Measurements from ENCODE around the gene KLRF1. TPM values are rescaled to one million over a fixed set of nuclear protein-coding genes. Genes with fewer than 3 reads are reported as not detected.

The KLRF1 gene, protein sequence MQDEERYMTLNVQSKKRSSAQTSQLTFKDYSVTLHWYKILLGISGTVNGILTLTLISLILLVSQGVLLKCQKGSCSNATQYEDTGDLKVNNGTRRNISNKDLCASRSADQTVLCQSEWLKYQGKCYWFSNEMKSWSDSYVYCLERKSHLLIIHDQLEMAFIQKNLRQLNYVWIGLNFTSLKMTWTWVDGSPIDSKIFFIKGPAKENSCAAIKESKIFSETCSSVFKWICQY
- total RNA-seq (under 1 TPM in 4 of 9 donors, not detected in 5; 0.17 to 0.61 (median 0.41) TPM), polyA plus RNA-seq (under 1 TPM in 1 of 3 donors, not detected in 2; 0.61 TPM)
- long read RNA-seq, donor 1, result 0 reads
- long read RNA-seq, donor 2, partial matches to known transcripts, result 0 of 1 reads
- long read RNA-seq, donor 2, other reads (novel, unspliced or antisense), result 0 of 1 reads
- long read RNA-seq, donor 3, result 0 reads
- long read RNA-seq, donor 4, result 0 reads
- long read RNA-seq, donor 5, result 0 reads
- long read RNA-seq, donor 6, result 0 reads
- long read RNA-seq, donor 7, result 0 reads
- long read RNA-seq, donor 8, result 0 reads
- long read RNA-seq, donor 9, result 0 reads
- long read RNA-seq, donor 10, result 0 reads

DNA sequence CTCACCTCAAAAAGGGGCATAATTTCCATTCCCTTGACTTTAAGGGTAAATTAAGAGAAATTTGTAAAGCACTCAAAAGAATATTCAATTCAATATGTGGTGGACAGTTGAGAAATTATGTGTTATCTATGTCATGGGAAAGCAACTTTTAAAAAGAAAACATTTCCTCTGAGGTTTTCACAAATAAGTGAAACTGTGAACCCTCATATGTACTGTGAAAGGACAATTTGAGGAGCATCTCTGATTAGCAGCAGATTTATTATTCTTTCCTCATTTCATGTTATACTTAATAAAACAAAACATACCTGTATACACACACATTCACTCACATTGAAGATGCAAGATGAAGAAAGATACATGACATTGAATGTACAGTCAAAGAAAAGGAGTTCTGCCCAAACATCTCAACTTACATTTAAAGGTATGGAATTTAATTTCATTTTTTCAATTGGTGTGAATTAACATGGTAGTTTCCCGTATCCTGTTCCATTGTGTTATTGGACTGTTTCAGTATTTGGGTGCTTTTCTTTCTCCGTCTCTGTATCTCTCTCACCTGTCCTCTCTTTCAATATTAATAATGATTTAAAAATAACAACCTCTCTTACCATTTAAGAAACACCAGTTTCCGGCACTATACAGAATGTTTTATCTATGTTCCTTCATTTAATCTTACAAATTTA, at the start of gene KLRF1:
TSS of gene KLRF1 (plus strand) at position 273 of the 680 bp plus-strand sequence. CDS start at position 337, 64 bp downstream.
- H3K27me3 ChIP-seq, result no peaks in the 10 kb centered on the region
- H3K4me1 ChIP-seq (replicated peaks in 1 of 2), result no peaks in the 10 kb centered on the region
- TF ChIP-seq, protein P1, sequence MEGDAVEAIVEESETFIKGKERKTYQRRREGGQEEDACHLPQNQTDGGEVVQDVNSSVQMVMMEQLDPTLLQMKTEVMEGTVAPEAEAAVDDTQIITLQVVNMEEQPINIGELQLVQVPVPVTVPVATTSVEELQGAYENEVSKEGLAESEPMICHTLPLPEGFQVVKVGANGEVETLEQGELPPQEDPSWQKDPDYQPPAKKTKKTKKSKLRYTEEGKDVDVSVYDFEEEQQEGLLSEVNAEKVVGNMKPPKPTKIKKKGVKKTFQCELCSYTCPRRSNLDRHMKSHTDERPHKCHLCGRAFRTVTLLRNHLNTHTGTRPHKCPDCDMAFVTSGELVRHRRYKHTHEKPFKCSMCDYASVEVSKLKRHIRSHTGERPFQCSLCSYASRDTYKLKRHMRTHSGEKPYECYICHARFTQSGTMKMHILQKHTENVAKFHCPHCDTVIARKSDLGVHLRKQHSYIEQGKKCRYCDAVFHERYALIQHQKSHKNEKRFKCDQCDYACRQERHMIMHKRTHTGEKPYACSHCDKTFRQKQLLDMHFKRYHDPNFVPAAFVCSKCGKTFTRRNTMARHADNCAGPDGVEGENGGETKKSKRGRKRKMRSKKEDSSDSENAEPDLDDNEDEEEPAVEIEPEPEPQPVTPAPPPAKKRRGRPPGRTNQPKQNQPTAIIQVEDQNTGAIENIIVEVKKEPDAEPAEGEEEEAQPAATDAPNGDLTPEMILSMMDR (IDR thresholded peaks at IDR 0.05), result no peak
- no peak for TF ChIP-seq POLR2A (IDR thresholded peaks at IDR 0.05)
- no peak for DNase-seq
- no peak within 1 kb of the TSS for H3K27ac ChIP-seq
- no peaks in the 10 kb centered on the region for H3K36me3 ChIP-seq (replicated peaks in 1 of 2)
- no peak within 1 kb of the TSS for H3K4me3 ChIP-seq
- no peaks in the 10 kb centered on the region for H3K9me3 ChIP-seq (replicated peaks in 1 of 3)
- intact Hi-C loops (cut with DNase I), result no loop called here
- WGBS, 4 donors, result 72 to 84% (median 75%) methylated on average over 3 of the region's 3 CpGs

DNA sequence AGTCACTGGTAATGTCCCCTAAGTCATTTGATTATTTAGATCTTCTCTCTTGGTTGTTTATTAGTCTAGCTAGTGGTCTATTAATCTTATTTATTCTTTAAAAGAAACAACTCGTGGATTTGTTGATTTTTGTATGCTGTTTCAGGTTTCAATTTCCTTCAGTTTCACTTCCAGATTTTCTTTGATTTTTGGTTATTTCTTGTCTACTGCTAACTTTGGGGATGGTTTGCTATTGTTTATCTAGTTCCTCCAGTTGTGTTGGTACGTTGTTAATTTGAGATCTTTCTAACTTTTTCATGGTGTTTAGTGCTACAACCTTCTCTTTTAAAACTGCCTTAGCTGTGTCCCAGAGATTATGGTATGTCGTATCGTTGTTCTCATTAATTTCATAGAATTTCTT, 48.1 kb upstream of the KLRF1 start:
- no peaks in the 10 kb centered on the region for H3K9me3 ChIP-seq (replicated peaks in 1 of 3)
- WGBS, 4 donors, result 65 to 79% (median 69%) methylated on average over 4 of the region's 4 CpGs
- H3K4me3 ChIP-seq, result no peak overlapping the region
- DNase-seq, result no peak
- intact Hi-C loops (cut with DNase I), result no loop called here
- no peak overlapping the region for H3K27ac ChIP-seq
- H3K27me3 ChIP-seq, result no peaks in the 10 kb centered on the region
- H3K36me3 ChIP-seq (replicated peaks in 1 of 2), result no peaks in the 10 kb centered on the region
- no peaks in the 10 kb centered on the region for H3K4me1 ChIP-seq (replicated peaks in 1 of 2)
- no peak for TF ChIP-seq POLR2A (IDR thresholded peaks at IDR 0.05)
- TF ChIP-seq, protein P1 (IDR thresholded peaks at IDR 0.05), result no peak

DNA sequence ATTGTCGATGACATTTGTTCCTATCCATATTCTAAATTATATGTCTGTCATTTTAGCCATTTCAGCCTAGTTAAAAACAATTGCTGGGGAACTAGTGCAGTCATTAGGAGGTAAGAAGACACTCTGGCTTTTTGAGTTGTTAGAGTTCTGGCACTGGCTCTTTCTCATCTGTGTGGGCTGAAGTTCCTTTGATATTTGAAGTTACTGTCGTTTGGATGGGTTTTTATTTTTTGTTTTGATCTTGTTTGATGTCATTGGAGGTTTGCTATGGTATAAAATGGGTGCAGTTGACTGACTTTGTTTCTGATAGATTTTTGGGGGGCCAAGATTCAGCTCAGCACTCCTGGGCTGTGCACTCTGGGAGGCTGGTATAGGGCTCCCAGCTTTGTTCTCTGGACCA, 45.9 kb upstream of the KLRF1 start:
- 78 to 86% (median 80%) methylated on average over 2 of the region's 2 CpGs for WGBS, 4 donors
- intact Hi-C loops (cut with DNase I), result no loop called here
- H3K4me3 ChIP-seq, result no peak overlapping the region
- no peaks in the 10 kb centered on the region for H3K4me1 ChIP-seq (replicated peaks in 1 of 2)
- H3K9me3 ChIP-seq (replicated peaks in 1 of 3), result no peaks in the 10 kb centered on the region
- no peak for DNase-seq
- no peaks in the 10 kb centered on the region for H3K27me3 ChIP-seq
- H3K36me3 ChIP-seq (replicated peaks in 1 of 2), result no peaks in the 10 kb centered on the region
- TF ChIP-seq POLR2A (IDR thresholded peaks at IDR 0.05), result no peak
- TF ChIP-seq, protein P1 (IDR thresholded peaks at IDR 0.05), result no peak
- H3K27ac ChIP-seq, result no peak overlapping the region
